ENCODE results near the gene PIP4K2A. TPM values are rescaled to one million over a fixed set of nuclear protein-coding genes. Genes with fewer than 3 reads are reported as not detected.

The PIP4K2A gene
- total and polyA plus RNA-seq, 2 of the 8 experiments (the other 6 are each of a cell fraction or from before 2014, with no cell fraction given) = 19.0 to 60.9 TPM

DNA sequence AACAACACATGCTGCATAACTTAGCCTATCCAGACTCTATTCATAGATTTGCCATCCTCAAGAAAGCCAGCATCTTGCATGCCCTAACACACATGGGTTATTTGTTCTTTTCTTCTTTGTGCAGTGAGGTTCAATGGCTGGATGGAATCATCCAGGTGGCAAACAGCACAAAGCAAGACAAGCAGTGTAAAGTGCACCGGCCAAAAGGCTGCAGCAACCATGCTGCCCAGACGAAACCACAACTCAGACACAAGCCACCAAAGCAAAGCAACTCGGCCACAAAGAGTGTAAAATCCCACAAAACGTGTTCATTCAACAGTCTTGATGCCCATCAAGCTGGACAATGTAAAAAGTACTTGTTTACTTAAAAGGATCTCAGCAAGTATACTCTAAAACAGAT, 76.9 kb downstream of the PIP4K2A start (continued):
- TF ChIP-seq, protein P1, sequence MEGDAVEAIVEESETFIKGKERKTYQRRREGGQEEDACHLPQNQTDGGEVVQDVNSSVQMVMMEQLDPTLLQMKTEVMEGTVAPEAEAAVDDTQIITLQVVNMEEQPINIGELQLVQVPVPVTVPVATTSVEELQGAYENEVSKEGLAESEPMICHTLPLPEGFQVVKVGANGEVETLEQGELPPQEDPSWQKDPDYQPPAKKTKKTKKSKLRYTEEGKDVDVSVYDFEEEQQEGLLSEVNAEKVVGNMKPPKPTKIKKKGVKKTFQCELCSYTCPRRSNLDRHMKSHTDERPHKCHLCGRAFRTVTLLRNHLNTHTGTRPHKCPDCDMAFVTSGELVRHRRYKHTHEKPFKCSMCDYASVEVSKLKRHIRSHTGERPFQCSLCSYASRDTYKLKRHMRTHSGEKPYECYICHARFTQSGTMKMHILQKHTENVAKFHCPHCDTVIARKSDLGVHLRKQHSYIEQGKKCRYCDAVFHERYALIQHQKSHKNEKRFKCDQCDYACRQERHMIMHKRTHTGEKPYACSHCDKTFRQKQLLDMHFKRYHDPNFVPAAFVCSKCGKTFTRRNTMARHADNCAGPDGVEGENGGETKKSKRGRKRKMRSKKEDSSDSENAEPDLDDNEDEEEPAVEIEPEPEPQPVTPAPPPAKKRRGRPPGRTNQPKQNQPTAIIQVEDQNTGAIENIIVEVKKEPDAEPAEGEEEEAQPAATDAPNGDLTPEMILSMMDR (IDR thresholded peaks at IDR 0.05; ENCODE audit: control extremely low read depth in 1 of 3, insufficient read depth in 1 of 3, low read depth in 1 of 3, low read length in 3 of 3) = no peak
- no peak for TF ChIP-seq EP300 (IDR thresholded peaks at IDR 0.05; ENCODE audit: borderline replicate concordance in 1 of 2, low read depth in 2 of 2, low read length in 2 of 2)

Measured in H1 (cell line).